Measurements from ENCODE around the gene NKD1.
A peak's percentile ranks its signal among the peaks of the same experiment; 100 is the strongest.

NKD1 gene

DNA sequence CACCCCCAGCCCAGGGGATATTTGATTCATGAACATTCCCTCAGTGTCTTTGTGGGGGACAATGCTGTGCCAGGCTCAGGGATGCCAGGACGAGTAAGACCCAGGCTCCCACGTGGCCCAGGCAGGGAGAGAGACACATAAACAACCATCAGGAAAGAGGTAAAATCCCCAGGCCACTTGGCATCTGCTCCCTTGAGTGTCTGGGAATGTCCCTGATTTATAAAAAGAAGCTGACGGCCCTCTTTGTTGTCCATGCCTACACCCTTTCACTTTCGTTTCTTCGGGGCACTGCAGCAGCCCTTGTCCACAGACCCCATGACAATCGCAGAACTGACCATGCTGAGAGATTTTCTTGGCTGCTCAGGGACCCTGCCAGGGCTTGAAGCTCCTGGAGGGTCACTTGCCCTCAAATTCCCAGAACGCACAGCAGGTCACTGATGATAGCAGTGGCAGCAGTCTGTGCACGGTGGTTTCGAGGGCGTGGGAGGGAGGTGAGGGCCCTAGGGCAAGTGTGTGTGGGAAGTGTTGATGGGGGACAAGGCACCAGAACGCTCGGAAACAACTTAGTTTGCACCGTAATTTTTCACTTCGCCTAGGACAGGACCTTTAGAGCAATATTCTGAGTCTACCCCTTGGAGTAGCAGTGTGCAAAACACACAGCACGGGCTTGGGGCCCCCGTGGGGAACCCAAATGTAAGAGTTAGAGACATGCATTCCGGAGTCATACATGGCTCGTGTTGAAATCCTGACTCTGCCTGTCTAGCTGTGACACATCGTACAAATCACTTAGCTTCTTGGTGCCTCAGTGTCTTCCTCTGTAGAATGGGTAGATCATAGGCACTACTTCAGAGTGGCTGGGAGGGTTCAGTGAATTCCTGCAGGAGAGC is 149.9 kb downstream of the NKD1 start:
- peak; percentile 63 to 81 for DNase-seq

All from CD4-positive, alpha-beta T cell treated with Interferon alpha-2 for 1 hour (primary cell).